IPS-18a (cell line): ENCODE results near the gene APCDD1L.
"Not testable (repeated sequence)": the region's sequence is repeated elsewhere in the genome, so short reads cannot be mapped to it uniquely, and the experiment has no call there.

ENCODE experiments used
- H3K27ac ChIP-seq: one replicate; pipeline ENCODE4 v1.5.1; 2013; ENCODE audit warnings: low read length
- H3K27me3 ChIP-seq: one replicate; pipeline ENCODE4 v1.6.1; 2013; ENCODE audit warnings: mild to moderate bottlenecking, low read length; ENCODE audit not compliant: control insufficient read depth, insufficient read depth
- H3K36me3 ChIP-seq: one replicate; pipeline ENCODE4 v1.6.1; 2013; ENCODE audit warnings: low read depth, low read length; ENCODE audit not compliant: control insufficient read depth
- H3K4me1 ChIP-seq: one replicate; pipeline ENCODE4 v1.6.1; 2013; ENCODE audit warnings: low read depth, low read length; ENCODE audit not compliant: control insufficient read depth
- H3K4me3 ChIP-seq: one replicate; pipeline ENCODE4 v1.5.1; 2013; ENCODE audit warnings: low read length
- H3K9ac ChIP-seq: one replicate; pipeline ENCODE4 v1.6.1; 2013; ENCODE audit warnings: mild to moderate bottlenecking, low read length, moderate library complexity
- H3K9me3 ChIP-seq: one replicate; pipeline ENCODE4 v1.6.1; 2013; ENCODE audit warnings: low read depth, low read length; ENCODE audit not compliant: control insufficient read depth

The APCDD1L gene

DNA sequence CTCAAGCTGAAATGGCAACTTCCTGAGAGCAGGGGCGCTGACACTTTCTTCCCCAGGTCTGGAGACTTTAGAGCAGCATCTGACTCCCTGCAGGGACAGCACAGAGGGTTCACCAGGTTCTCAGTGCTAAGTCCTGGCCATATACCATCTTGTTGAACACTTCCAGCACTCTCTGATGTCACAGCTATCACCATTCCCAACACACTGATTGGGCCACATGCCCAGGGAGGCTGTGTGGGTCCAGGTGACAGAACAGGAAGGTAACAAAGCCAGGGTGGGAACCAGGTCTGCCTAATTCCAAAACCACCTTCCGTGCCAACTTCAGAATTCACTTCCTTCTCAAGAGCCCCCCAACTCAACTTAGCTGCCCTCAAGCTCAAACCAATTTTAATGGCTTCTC is 4.3 kb downstream of the APCDD1L start:
- Histone ChIP-seq H3K4me1 (peaks cover 9% of the 10 kb centered on the region), H3K27me3 (peaks cover 40% of the 10 kb centered on the region), H3K36me3 (no peaks in the 10 kb centered on the region), H3K4me3 (no peak overlapping the region), H3K9ac (no peak overlapping the region), H3K9me3 (peaks cover 4% of the 10 kb centered on the region), H3K27ac (no peak overlapping the region)

DNA sequence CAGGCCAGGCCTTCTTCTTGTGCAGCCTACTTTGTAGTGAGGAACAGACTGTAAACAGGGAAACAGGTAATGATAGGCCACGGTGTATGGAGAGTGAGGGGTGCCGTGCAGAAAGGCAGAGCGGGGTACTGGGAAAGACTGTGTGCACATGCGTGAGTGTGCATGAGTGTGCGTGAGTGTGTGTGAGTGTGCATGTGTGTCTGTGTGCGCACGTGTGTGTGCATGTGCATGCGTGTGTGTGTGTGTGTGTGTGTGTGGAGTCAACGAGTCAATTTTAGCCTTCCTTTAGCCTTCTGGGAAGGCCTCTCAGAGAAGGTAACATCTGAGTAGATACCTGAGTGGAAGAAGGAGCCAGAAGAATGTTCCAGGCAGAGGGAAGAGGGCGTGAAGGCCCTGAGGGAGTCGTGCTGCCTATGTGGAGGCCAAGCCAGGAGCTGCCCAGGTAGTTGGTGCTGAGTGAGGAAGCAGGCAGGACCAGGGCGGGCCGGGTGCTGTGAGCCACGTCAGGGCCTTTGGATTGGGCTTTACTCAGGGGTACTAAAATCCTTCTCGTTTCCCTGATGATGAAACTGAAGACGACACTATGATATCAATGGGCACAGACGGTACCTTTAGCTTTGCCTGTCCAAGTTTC is 6.3 kb downstream of the APCDD1L start:
- no peaks in the 10 kb centered on the region for H3K36me3 ChIP-seq
- H3K27me3 ChIP-seq: peaks cover 19% of the 10 kb centered on the region
- no peak overlapping the region for H3K9ac ChIP-seq
- H3K4me3 ChIP-seq: no peak overlapping the region
- H3K9me3 ChIP-seq: peaks cover 13% of the 10 kb centered on the region
- no peak overlapping the region for H3K27ac ChIP-seq
- peaks cover 1% of the 10 kb centered on the region for H3K4me1 ChIP-seq

DNA sequence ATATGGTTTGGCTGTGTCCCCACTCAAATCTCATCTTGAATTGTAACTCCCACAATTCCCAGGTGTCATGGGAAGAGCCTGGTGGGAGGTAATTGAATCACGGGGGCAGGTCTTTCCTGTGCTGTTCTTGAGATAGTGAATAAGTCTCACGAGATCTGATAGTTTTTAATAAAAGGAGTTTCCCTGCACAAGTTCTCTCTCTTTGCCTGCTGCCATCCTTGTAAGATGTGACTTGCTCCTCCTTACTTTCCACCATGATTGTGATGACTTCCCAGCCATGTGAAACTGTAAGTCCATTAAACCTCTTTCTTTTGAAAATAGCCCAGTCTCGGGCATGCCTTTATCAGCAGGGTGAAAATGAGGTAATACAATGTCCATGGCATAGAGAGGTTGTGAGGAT is 8.2 kb downstream of the APCDD1L start:
- H3K27ac ChIP-seq, H3K4me3 ChIP-seq, H3K4me1 ChIP-seq, H3K9ac ChIP-seq, H3K27me3 ChIP-seq, H3K36me3 ChIP-seq: not testable (repeated sequence)
- H3K9me3 ChIP-seq: peaks cover 17% of the 10 kb centered on the region

DNA sequence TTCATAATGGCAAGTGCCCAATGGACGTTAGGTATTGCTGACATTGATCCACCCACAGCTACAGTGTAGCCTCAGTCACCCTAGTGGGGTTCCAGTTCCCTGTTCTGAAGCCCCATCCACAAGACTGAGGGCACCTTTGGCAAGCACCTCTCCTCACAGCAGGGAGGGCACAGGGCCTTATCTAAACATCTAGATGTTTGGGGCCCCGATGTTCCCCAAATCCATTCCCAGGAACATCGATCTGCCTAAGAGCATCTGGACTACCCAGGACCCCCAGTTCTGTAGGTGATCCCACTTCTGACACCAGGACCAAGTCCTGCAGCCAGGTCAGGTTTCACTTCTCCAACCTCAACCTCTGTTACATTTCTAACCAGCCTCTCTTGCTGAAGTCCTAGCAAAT is 10.6 kb downstream of the APCDD1L start:
- Histone ChIP-seq H3K27ac (no peak overlapping the region), H3K4me3 (no peak overlapping the region), H3K4me1 (no peaks in the 10 kb centered on the region), H3K27me3 (no peaks in the 10 kb centered on the region), H3K36me3 (no peaks in the 10 kb centered on the region), H3K9ac (no peak overlapping the region), H3K9me3 (peaks cover 17% of the 10 kb centered on the region)

DNA sequence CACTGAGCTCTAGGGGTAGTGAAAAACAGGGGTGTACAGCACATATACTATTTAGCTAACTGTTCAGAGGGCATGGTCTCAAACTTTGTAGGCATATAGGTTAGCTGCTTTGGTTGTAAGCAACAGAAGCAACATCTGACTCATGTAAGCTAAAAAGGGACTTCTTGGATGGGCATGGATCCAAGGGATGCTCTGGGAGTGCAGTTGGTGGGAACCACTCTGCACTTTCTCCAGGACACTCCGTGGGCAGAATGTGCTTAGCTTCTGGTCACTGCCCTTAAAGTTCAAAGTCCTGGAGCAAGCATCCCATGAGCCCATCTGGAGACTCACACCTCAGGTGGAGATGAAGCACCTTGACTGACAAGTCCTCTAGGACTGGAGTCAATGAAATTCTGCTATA is 11.5 kb downstream of the APCDD1L start:
- H3K36me3 ChIP-seq: no peaks in the 10 kb centered on the region
- no peak overlapping the region for H3K9ac ChIP-seq

DNA sequence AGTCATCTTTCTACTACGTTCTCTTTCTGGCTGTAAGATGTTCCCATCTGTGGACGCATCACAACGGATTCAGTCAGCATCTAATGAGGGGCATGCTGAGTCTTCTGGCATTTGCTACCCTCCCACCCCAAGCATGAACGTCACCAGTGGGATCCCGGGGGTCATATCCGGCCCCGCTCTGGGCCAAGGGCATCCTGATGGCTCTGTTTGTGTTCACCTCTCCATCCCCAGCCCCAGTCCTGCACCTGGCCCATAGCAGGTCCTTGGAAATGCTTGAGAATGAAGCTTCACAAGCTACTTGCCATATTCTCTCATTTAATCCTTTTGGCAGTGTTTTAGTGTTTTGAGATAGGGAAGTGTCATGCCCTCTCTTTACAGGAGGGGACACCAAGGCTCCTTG is 14.9 kb downstream of the APCDD1L start:
- no peaks in the 10 kb centered on the region for H3K27me3 ChIP-seq
- no peak overlapping the region for H3K27ac ChIP-seq
- H3K9me3 ChIP-seq: peaks cover 12% of the 10 kb centered on the region
- H3K9ac ChIP-seq: no peak overlapping the region
- H3K4me3 ChIP-seq: no peak overlapping the region
- H3K36me3 ChIP-seq: no peaks in the 10 kb centered on the region
- no peaks in the 10 kb centered on the region for H3K4me1 ChIP-seq

More for the DNA sequence above, 11.5 kb downstream of the APCDD1L start:
- no peak overlapping the region for H3K27ac ChIP-seq
- peaks cover 17% of the 10 kb centered on the region for H3K9me3 ChIP-seq
- H3K4me1 ChIP-seq: no peaks in the 10 kb centered on the region
- no peaks in the 10 kb centered on the region for H3K27me3 ChIP-seq
- no peak overlapping the region for H3K4me3 ChIP-seq

DNA sequence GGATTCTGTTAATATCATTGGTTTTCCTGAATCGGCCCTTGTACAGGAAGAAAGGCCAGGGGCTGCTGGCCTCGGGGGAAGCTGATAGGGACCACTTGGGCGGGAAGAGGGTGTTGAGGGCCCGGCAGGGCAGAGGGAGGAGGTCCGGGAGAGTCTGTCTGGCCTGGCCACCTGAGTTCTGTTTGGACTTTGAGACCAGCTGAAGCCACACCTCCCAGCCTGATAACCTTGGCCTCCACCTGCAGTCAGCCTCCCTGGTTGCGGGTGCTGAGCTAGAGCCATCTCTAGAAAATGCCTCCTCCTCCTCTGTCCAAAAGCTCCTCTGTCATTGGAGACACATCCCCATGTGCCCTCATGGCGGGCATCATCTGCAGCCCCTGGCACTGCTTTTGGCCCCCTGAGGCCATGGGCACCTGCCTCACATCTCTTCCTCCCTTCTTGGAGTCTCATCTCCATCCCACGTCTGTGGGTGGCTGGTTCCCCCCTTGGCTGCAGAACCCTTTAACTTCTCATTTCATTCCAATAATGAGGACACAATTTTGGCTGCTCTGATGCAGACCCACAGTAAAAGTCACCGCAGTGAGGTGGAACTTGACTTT is 16.6 kb downstream of the APCDD1L start:
- peaks cover under 1% of the 10 kb centered on the region for H3K9me3 ChIP-seq
- no peak overlapping the region for H3K27ac ChIP-seq
- no peak overlapping the region for H3K4me3 ChIP-seq
- no peaks in the 10 kb centered on the region for H3K27me3 ChIP-seq
- H3K36me3 ChIP-seq: no peaks in the 10 kb centered on the region
- H3K4me1 ChIP-seq: no peaks in the 10 kb centered on the region
- H3K9ac ChIP-seq: no peak overlapping the region

DNA sequence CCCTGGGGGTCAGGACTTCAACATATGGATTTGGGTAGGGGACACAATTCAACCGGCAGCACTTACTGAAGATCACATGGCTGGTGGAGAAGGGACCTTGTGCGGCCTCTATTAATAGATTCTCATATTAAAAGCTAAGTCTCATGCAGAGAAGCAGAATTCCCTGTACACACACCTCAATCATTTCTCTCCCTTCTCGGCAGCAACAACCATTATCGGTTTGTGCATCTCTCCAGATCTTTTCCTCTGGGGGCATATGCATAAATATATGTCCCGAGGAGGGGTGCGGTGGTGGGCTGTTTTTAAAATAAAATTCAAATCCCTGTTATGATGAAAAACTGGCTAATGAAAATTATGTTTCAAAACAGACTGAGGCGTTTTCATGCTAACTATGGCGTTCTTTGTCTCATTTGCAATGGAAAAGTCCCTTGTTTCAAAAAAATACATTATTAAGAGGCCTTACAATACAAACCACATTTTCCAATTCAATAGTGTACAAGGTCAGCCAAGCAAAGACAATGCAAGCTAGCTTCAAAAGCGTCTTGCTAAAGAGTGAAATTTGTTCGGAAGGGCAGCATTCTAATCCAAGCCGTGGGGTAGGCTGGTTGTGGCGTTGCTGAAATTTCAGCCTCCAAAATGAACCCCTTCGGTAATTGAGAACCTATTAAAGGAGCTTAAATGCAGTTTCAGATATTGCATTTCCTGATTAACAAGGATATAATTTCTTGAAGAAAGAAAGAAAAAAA is 17.3 kb downstream of the APCDD1L start:
- no peak overlapping the region for H3K4me3 ChIP-seq
- no peaks in the 10 kb centered on the region for H3K9me3 ChIP-seq
- no peaks in the 10 kb centered on the region for H3K4me1 ChIP-seq
- H3K9ac ChIP-seq: no peak overlapping the region
- H3K27me3 ChIP-seq: no peaks in the 10 kb centered on the region
- no peaks in the 10 kb centered on the region for H3K36me3 ChIP-seq
- H3K27ac ChIP-seq: no peak overlapping the region

DNA sequence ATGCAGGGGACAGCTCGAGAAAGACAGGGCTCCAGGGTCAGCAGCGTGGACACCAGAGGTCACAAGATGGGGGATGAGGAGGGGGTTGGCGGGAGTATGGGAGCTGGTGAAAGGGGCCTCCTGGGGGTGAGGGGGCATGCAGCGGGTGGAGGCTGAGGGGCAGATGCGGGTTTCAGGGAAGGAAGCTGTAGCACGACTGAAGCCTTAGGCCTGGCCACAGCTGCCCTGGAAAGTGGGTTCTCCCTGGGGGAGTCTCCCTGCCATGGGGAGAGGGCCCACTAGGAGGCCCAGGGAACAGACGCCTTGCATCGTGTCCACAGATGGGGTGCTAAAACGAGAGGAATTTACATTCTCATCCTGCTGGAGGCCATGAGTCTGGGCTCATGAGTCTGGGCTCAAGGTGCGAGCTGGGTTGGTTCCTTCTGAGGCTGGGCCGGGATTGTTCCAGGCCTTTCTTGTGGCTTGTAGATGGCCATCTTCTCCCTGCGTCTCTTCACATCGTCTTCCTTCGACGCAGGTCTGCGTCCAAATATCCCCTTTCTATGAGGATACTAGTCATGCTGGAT is 18.0 kb downstream of the APCDD1L start:
- no peaks in the 10 kb centered on the region for H3K36me3 ChIP-seq

DNA sequence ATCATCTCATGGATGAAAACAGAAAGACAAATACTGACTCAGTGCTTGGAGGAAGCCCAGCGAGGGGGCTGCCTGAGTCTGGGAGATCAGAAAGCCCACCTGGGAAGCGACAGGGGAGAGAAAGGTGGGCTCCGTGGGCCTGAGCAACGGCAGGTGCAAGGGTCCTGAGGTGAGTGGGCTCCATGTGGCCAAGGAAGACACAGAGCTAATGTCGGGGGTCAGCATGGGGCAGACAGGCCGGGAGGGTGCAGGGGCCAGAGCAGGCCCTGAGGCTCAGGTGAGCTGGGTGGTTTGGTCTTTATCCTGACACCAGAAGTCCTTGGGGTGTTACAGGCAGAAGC is 18.8 kb downstream of the APCDD1L start:
- H3K4me1 ChIP-seq: no peaks in the 10 kb centered on the region
- H3K27me3 ChIP-seq: no peaks in the 10 kb centered on the region
- no peak overlapping the region for H3K4me3 ChIP-seq
- H3K27ac ChIP-seq: no peak overlapping the region
- H3K9me3 ChIP-seq: no peaks in the 10 kb centered on the region
- no peak overlapping the region for H3K9ac ChIP-seq
- no peaks in the 10 kb centered on the region for H3K36me3 ChIP-seq

More for the DNA sequence above, 18.0 kb downstream of the APCDD1L start:
- Histone ChIP-seq H3K27ac (no peak overlapping the region), H3K4me1 (no peaks in the 10 kb centered on the region), H3K27me3 (no peaks in the 10 kb centered on the region), H3K4me3 (no peak overlapping the region), H3K9me3 (no peaks in the 10 kb centered on the region), H3K9ac (no peak overlapping the region)

DNA sequence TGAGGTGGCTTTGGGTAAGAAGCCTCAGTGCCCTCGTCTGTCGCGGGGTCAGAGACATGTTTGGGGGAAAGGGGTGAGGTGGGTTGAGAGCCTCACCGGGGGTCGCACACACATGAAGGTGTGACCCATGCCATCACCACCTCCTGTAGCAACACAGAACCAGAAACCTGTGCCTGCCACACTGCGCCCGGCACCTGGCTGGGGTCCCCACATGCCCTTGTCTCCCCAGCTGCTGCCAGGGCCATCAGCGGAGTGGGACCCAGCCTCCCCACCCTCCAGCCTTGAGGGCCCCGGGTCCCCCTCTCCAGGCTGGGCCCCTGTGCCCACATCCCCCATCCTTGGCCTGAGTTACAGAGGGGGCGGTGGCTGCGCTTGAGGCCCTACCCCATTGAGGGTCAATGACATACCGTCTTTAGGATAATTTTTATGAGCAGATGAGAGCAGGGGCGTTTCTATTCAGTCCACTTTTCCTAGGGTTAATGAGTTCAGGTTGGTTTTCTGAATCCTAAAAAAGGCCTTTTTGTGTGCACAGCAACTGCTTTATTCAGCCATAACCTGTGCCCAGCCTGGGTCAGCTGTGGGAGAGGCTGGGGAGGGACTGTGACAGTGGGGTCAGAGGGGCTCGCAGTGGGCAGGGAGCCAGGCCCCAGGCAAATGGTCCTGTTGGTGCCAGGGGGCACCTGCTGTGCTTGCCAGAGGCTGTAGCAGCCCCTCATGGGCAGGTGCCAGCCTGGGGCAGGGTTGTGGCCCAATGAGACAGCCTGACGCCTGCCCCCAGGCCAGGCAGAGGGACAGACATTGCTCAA is 19.4 kb downstream of the APCDD1L start:
- Histone ChIP-seq H3K4me1 (no peaks in the 10 kb centered on the region), H3K4me3 (no peak overlapping the region), H3K9ac (no peak overlapping the region), H3K9me3 (no peaks in the 10 kb centered on the region), H3K27ac (no peak overlapping the region), H3K36me3 (no peaks in the 10 kb centered on the region), H3K27me3 (no peaks in the 10 kb centered on the region)
